Measurements from ENCODE around the gene CSNK1G3.
"Not testable (repeated sequence)": the region's sequence is repeated elsewhere in the genome, so short reads cannot be mapped to it uniquely, and the experiment has no call there.

Gene CSNK1G3

DNA sequence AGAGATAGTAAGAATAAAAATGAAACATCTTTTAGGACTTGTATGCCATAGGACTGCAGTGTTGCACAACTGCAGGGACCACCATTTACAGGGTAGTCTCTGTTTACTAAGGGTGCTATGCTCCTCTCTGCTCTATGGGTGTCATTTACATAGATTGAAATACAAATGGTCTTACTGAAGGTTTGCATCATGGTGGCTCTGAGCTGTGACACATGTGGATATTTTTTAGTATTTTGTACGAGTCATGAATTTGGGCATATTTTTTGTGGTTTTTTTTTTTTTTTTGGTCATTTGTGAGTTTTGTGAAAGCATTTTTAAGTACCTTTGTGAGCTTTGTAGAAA is 47.4 kb downstream of the CSNK1G3 start:
- DNase-seq (ENCODE audit: low read depth in 2 of 2) = no peak

DNA sequence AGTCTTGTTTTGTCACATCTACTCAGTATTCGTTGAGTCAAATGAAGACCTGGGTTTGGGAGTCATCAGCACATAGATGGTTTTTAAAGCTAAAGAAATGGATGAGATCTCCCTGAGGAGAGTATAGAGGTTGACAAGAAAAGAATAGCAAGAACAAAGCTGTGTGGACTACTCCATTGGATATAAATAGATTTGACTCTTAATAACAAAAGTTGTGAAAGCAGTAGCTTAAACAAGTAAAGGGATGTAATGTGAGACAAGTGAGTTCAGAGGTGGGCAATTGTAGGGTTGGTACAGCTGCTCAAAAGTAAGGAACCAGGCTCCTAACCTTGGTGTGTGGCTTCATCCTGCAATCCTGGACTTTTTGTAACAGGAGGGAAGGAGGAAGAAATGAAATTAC is 49.3 kb downstream of the CSNK1G3 start:
- DNase-seq (ENCODE audit: low read depth in 2 of 2) = no peak

DNA sequence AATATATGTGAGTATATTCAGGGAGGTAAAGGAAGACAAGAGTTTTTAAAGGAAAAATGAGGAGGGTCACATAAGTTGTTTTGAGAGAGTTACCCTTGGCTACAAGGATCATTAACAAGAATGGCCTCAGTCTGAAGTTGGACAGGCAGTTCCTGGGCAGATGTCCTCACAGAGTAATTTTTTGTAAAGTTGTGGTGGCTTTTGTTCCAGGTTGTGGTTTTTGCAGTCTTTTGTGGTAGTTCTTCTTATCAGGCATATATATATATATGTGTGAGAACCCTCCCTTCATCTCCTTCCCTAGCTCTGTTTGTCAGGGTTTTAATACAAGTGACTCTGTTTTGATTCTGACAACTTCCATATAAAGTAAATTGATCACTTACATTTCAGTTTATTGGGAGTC is 60.0 kb downstream of the CSNK1G3 start:
- DNase-seq (ENCODE audit: low read depth in 2 of 2) = no peak

DNA sequence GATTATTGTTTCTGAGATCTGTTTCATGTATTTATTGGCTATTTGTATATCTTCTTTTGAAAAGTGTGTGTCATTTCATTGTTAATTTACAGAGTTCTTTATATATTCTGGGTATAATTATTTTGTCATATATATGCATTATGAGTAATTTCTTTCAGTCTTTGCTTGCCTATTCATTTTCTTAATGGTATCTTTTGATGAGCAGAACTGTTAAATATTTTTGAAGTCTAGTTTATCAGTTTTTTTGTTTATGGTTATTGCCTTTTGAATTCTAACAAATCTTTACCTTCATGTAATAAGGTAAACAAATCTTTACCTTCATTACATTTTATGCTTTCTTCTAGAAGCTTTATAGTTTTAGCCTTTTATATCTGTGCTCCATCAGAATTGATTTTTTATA is 66.4 kb downstream of the CSNK1G3 start:
- DNase-seq (ENCODE audit: low read depth in 2 of 2) = no peak

DNA sequence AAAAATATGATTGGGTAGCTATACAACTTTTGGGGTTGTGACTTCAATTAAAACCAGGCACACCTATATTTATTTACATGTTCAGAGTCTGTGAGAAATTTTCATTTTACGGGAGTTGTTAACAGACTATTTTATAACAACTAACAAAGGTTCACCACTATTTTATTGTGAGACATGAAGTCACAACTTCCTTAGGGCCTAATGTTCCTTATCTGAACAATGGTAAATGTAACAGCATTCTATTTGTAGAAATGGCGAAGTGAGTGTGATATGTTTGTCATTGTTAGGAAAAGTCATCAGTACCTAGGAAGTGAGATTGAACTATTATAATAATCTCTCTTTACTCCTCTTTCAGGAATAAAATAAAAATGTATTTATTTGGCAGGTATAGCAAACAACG is 67.4 kb downstream of the CSNK1G3 start:
- DNase-seq (ENCODE audit: low read depth in 2 of 2) = no peak

DNA sequence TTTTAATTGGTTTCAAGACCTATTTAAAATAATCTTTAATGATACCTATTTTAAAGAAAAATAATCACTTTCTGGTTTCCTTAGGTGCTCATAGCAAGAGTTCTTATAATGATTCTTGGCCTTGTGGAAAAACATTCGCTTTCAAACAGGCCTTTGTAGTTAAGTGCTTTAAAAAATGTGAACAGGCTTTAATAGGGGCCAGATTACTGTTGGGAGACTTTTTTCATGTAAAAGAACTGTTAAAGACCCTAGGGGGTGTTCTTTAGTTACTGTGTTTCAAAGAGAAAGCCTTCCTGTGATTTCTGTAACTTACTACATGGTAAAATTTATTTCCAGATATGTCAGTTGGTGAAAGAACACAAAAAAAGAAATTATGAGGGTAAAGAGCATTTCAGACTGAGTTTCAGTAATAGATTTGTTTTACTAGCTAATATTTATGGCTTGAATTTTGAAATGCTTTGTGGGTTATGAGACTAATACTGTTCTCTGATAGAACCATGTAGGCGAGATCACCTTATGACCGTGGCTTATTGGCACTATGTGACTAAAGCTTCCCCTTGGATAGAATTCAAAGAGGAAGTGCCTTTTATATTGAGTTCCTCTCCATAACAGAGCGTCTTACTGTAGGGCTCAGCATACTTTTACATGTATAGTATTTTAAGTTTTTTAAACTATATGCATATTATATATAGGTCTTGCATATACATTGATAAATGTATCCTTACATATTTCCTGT is 70.7 kb downstream of the CSNK1G3 start:
- DNase-seq (ENCODE audit: low read depth in 2 of 2) = no peak

DNA sequence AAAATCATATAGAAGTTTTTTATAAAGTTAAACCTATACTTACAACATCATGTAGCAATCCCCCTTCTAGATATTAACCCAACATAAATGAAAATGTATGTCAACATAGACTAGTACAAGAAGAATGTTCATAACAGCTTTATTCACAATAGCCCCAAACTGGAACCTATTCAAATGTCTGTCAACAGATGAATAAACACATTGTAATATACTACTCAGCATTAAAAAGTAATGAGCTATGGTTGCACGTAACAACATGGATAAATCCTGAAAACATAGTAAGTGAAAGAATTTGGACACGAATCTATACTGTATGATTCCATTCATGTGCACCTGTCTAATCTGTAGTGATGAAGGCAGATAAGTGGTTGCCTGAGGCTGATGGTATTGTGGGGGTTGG is 73.9 kb downstream of the CSNK1G3 start:
- DNase-seq (ENCODE audit: low read depth in 2 of 2) = no peak

DNA sequence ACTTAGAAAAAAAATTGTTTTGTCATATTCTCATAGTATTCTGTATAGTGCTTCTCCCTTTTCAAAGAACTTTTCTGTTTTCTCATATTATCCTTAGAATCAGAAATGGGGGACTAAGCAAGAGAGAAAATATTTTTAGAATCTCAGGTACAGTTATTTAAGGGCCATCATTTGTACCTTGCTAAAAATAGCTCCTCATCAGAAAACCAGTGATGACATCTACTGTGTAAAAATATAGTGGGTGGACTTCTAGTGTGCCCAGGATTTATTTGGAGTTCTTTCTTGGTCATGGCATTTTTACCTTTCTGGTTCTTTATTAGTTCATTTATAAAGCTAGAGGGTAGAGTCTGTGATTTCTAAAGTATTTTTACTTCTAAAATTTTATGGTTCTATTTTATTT is 82.5 kb downstream of the CSNK1G3 start:
- no peak for DNase-seq (ENCODE audit: low read depth in 2 of 2)

DNA sequence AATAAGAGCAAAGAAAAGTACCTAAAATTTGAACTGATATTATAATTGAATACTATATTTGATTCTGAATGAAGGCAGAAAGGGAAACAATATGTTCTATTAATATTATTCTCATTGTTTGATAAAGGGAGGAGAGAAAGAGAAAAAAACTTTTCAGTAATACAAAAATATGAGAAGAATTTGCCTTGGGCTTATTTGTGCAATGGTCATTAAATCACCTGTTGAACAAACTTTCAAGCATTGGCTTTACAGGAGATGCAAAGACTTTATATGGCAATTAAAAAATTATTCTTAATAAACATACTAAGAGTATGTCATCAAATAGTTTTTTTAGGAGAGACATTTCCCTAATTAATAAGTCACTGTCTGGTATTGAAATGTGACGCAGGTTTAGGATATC is 85.0 kb downstream of the CSNK1G3 start:
- no peak for DNase-seq (ENCODE audit: low read depth in 2 of 2)

DNA sequence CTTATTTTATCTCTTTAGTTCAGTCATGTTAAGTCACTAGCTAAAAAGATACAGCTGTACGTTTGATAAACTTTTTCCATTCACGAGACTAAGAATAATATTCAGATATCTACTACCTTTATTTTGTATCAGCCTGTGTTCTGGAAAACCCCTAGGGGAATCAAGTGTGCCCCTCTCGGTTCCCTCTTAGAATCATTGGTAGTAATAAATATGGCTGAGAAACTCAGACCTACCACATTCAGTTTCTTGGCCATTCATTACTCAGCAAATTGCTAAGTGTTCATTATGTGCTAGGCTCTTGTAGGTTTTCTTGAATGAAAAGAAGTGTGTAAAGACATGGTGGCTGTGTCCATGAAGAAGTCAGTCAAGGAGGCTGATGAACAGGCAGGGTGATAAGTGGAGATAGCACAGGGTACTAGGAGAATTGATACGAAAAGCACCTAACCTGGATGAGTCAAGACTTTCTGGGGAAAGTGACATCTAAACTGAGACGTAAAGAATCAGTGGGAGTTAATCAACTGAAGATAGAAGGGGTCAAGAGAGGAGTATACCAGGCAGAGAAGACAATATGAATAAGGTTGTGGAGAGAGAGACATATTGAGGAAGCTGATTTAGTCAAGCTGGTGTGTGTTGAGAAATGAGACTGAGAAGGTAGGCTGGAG is 86.2 kb downstream of the CSNK1G3 start:
- no peak for DNase-seq (ENCODE audit: low read depth in 2 of 2)

DNA sequence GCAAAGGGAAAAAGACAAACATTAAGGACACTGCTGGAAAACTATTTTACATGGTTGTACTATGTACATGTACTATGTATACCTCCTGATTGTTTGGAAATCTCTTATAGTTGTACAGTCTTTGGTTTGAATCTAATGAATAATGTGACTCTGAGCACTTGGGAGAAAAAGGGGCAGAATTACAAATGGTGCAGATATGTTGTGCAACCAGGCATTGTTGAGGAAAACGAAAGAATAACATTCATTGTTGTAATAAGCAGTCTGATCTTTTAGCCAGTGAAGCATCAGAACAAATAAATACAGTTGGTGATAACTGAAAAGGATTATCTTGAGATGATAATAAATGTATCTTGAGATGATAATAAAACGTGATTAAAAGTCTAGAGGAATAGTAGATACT is 87.2 kb downstream of the CSNK1G3 start:
- DNase-seq (ENCODE audit: low read depth in 2 of 2) = no peak

DNA sequence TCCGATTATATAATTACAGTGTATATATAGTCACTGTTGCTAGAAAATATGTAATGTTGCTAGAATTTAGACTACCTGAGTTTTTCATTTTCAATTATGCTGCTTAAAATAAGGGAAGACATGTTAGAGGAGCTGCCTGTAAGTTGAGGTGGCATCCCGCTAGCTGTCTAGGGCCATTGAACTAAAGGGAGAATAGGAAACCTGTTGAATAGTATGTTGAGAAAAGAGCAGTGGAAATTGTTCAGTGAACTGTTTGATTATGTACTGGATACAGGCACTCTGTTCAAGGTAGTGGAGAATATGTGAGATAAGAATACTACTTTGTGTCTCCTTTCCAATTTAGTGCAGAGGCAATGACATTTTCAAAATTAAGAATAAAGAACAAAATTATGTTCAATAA is 89.6 kb downstream of the CSNK1G3 start:
- DNase-seq (ENCODE audit: low read depth in 2 of 2) = no peak

DNA sequence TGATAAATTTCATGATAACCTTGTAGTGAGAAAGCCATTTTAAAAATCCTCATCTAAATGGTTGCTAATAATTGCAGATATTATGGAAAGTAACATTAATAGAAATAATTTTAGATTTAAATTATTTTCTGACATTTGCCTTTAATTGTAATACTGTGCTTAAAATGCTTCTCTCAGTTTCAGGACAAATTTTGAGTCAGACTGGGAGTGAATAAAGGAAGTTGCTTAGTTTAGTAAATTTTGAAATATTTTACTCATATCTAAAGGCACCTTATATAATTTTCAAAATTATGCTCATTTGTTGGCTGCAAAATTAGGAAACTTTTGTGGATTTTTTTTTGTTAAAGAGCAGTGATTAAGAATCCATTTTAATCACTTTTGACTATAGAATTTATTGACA is 93.8 kb downstream of the CSNK1G3 start:
- DNase-seq (ENCODE audit: low read depth in 2 of 2) = no peak

DNA sequence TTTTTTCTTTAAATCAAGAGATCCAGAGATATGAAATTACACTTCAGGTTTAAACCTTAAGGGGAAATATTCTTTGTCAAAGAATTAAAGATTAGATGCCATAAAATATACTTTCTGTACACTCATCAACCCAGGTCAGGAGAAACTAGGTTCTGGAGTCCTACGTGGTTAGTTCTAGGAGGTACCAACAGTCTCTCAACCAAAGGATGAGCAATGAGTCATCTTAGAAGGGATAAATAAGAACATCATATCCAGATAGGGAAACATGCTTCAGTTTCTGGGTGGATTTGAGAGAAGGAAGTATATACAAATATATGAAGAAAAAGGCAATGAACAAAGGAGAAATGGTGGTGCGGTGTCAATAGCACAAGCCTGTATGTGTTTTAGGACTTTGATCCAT is 98.2 kb downstream of the CSNK1G3 start:
- no peak for DNase-seq (ENCODE audit: low read depth in 2 of 2)

DNA sequence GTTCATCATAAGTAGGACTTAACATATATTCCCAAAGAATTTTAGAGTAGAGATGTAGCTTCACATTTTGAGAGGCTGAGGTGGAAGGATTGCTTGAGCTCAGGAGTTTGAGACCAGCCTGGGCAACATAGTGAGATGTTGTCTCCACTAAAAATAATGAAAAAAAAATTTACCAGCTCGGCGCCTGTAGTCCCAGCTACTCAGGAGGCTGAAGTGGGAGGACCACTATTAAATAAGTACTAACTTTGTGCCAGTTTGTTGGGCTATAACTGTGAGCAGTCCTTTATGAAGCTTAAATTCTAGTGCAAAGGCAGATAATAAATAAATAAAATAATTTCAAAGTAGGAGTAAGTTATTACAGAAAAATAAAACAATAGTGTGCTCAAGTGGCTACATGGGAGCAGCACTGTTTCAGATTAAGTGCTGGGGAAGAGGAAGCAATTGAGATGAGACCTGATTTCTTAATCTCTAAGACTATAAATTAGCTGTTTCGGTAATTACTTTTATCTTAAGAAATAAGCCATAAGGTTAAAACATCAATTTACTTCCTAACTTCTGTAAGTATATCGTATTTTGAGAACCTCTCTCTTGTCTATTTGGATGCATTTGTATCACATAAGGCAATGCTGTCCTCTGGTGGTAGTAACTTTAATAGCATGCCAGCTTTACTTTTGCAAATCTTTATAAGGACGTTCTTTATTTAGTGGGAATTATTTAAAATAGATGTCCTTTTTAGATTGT is 98.9 kb downstream of the CSNK1G3 start:
- no peak for DNase-seq (ENCODE audit: low read depth in 2 of 2)

DNA sequence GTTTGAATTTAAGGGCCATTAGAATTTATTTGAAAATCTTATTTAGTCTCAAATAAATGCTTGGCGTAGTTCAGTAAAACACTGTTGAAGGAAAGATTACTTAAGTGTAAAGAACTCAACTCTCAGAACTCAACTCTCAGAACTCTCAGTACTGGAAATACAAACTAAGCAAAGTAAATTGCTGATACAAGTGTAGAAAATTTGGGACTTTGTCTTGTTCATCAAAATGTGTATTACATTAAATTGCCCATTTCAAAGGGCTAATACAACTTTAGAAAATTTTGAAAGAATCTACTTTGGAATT is 99.4 kb downstream of the CSNK1G3 start:
- no peak for DNase-seq (ENCODE audit: low read depth in 2 of 2)

DNA sequence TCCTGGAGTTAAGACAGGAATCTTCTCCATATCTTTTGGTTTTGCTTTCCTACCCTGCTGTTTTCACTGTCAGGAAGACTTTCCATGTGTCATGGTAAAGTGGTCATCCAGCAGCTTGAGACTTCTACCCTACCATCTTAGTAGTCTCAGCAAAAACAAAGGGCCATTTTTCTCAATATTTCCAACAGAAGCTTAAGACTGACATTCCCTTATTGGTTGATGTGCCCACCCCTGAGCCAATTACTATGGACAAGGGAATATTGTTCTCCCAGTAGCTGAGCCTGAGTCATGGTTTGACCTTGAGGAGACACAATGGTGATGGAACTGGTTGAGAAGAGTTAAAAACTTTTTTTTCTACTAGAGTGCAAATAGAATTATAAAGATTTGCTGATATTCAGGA is 105.6 kb downstream of the CSNK1G3 start:
- no peak for DNase-seq (ENCODE audit: low read depth in 2 of 2)

DNA sequence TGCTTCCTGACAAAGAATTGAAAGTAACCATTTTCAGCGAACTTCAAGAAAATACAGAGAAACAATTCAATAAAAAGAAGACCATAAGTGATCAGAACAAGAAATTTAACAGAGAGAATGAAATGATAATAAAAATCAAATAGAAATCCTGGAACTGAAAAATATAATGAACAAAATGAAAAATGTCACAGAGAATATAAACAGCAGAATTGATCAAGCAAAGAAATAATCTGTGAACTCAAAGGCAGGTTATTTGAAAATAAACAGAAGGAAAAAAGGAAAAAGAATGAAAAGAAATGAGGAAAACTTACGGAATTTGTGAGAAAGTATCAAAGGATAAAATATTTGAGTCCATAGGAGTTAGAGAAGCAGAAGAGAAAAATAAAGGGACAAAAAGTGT is 114.1 kb downstream of the CSNK1G3 start:
- DNase-seq (ENCODE audit: low read depth in 2 of 2) = no peak

DNA sequence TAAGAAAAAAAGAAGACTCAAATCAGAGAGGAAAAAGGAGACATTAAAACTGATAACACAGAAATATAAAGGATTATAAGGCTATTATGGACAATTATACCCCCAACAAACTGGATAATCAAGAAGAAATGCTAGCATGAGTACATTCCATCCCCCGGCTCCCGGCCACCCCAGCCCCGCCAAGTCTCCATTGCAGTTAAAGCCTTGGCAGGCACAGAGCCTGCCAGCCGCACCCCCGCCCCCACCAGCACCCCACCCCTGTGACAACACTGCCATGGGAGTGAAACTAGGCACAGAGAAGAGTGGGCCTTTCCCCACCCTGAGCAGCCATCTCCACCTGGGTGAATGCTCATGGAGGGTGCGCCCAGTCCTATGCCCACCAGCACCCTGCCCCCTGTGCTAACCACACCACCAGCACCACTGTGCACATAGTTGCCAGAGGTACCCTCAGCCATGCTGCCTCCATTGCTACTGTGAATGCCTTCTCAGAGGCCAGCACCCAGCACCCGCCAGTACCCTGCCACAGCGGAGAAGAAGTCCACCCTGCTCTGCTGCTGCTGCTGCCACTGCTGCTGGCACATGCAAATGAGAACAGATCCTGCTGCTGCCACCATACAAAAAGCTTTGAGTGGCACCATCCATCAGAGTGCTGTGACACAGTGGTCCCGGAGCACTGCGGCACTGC is 117.0 kb downstream of the CSNK1G3 start:
- no peak for DNase-seq (ENCODE audit: low read depth in 2 of 2)

DNA sequence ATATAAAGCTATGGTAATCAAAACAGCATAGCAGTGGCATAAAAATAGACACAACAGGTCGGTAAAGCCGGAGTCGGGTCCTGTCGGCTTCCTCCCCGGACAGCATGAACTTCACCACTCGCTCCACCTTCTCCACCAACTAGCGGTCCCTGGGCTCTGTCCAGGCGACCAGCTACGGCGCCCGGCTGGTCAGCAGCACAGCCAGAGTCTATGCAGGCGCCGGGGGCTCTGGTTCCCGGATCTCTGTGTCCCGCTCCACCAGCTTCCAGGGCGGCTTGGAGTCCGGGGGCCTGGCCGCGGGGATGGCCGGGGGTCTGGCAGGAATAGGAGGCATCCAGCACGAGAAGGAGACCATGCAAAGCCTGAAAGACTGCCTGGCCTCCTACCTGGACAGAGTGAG is 124.0 kb downstream of the CSNK1G3 start:
- DNase-seq (ENCODE audit: low read depth in 2 of 2) = no peak

DNA sequence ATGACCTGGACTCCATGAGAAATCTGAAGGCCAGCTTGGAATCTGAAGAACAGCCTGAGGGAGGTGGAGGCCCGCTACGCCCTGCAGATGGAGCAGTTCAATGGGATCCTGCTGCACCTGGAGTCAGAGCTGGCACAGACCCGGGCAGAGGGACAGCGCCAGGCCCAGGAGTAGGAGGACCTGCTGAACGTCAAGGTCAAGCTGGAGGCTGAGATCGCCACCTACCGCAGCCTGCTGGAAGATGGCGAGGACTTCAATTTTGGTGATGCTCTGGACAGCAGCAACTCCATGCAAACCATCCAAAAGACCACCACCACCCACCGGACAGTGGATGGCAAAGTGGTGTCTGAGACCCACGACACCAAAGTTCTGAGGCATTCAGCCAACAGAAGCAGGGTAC is 125.1 kb downstream of the CSNK1G3 start:
- DNase-seq (ENCODE audit: low read depth in 2 of 2) = not testable (repeated sequence)

DNA sequence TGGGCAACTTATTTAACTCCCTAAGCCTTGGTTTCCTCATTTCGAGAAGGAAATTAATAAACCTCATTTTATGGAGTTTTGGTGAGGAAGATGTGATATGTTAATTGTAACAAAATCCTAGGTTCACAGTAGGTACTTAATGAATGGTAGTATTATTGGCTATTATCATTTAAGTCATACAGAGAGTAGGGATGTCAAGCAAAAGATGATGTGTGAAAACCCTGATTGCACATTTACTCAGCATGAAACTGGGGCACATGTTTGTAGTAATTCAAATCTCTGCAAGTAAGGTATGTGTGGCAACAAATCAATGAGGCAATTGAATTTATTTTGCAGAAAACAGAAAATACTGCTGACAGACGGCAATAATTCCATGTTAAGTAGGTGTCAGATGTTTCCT is 127.3 kb downstream of the CSNK1G3 start:
- no peak for DNase-seq (ENCODE audit: low read depth in 2 of 2)

Data from stimulated activated CD8-positive, alpha-beta memory T cell treated with anti-CD3 and anti-CD28 coated beads, Interleukin-15, amount 100 ng/mL, for 4 hours (primary cell).